K562 (cell line): Measurements from ENCODE around the gene NUTM1.

Experiments
- CHD2 ChIP-seq: IDR thresholded peaks from 2 replicates; pipeline ENCODE4 v1.6.1; 2011; ENCODE audit warnings: low read depth, low read length
- EZH2 ChIP-seq: IDR thresholded peaks from 2 replicates; pipeline ENCODE4 v1.6.1; 2012; ENCODE audit warnings: low read depth, mild to moderate bottlenecking, inconsistent platforms, low read length, borderline replicate concordance
- FOSL1 ChIP-seq: fragments of 200-800 bp; sonication (Bioruptor generic); conservative IDR thresholded peaks from 2 replicates; pipeline ENCODE4 v1.6.1; 2016; ENCODE audit warnings: missing genetic modification characterization, missing compliant biosample characterization
- MYNN ChIP-seq, 2 experiments: sonication (generic); formaldehyde crosslinking in 1 of 2; IDR thresholded peaks; 2 replicates each; pipeline versions ENCODE4 v1.5.0 to v1.6.1; 2016 to 2020; ENCODE audit warnings: antibody characterized with exemption in 1 of 2, missing genetic modification reagents in 1 of 2
- RAD21 ChIP-seq, 2 experiments: fragments of 250-450 bp in 1 of 2; fragments of 450-650 bp in 1 of 2; sonication (Bioruptor Pico) in 1 of 2; formaldehyde crosslinking in 1 of 2; IDR thresholded peaks in 1 of 2; conservative IDR thresholded peaks in 1 of 2; 2 replicates each; pipeline versions ENCODE4 v1.4.0 to v1.8.0; 2020 to 2022; ENCODE audit warnings: mild to moderate bottlenecking in 2 of 2, moderate library complexity in 1 of 2
- TF ChIP-seq, protein P1 (sequence below), 3 experiments: IDR thresholded peaks in 2 of 3; conservative IDR thresholded peaks in 1 of 3; 2 replicates each; pipeline ENCODE4 v1.5.1; 2011 to 2012; ENCODE audit warnings: low read length in 3 of 3, mild to moderate bottlenecking in 3 of 3, control low read depth in 2 of 3, improper control_type of control experiment in 1 of 3, inconsistent platforms in 1 of 3, low read depth in 1 of 3, mixed read lengths in 1 of 3, moderate library complexity in 1 of 3; ENCODE audit not compliant: insufficient read depth in 2 of 3

DNA sequence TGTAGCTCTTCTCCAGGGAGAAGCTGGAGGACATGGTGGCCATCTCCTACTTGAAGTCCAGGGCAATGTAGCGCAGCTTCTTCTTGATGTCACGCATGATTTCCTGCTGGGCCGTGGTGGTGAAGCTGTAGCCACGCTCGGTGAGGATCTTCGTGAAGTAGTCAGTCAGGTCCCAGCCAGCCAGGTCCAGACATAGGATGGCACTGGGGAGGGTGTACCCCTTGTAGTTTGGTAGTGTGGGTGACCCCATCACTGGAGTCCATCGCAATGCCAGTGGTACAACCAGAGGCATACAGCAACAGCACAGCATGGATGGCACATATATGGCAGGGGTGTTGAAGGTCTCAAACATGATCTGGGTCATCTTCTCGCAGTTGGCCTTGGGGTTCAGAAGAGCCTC lies 30.8 kb downstream of the NUTM1 start:
- no peak for TF ChIP-seq RAD21 (CRISPR knock-in tag; conservative IDR thresholded peaks at IDR 0.05 in 1 of 2, IDR thresholded peaks at IDR 0.05 in 1 of 2)
- TF ChIP-seq FOSL1 (tag): no peak
- no peak for TF ChIP-seq MYNN (IDR thresholded peaks at IDR 0.05)
- TF ChIP-seq MYNN (CRISPR knock-in tag; IDR thresholded peaks at IDR 0.05): no peak
- no peak for TF ChIP-seq CHD2
- TF ChIP-seq EZH2: no peak
- TF ChIP-seq, protein P1, sequence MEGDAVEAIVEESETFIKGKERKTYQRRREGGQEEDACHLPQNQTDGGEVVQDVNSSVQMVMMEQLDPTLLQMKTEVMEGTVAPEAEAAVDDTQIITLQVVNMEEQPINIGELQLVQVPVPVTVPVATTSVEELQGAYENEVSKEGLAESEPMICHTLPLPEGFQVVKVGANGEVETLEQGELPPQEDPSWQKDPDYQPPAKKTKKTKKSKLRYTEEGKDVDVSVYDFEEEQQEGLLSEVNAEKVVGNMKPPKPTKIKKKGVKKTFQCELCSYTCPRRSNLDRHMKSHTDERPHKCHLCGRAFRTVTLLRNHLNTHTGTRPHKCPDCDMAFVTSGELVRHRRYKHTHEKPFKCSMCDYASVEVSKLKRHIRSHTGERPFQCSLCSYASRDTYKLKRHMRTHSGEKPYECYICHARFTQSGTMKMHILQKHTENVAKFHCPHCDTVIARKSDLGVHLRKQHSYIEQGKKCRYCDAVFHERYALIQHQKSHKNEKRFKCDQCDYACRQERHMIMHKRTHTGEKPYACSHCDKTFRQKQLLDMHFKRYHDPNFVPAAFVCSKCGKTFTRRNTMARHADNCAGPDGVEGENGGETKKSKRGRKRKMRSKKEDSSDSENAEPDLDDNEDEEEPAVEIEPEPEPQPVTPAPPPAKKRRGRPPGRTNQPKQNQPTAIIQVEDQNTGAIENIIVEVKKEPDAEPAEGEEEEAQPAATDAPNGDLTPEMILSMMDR (IDR thresholded peaks at IDR 0.05 in 2 of 3, conservative IDR thresholded peaks at IDR 0.05 in 1 of 3; ENCODE audit: insufficient read depth in 2 of 3, low read depth in 1 of 3, low read length in 3 of 3): no peak
